Dedifferentiated amniotic fluid mesenchymal stem cell (primary cell): Measurements from ENCODE around the gene GPS2.

Experiments
- DNase-seq: peaks from one replicate; pipeline ENCODE4 v3.0.0-alpha.2; 2016; ENCODE audit errors: extremely low spot score

Gene GPS2

DNA sequence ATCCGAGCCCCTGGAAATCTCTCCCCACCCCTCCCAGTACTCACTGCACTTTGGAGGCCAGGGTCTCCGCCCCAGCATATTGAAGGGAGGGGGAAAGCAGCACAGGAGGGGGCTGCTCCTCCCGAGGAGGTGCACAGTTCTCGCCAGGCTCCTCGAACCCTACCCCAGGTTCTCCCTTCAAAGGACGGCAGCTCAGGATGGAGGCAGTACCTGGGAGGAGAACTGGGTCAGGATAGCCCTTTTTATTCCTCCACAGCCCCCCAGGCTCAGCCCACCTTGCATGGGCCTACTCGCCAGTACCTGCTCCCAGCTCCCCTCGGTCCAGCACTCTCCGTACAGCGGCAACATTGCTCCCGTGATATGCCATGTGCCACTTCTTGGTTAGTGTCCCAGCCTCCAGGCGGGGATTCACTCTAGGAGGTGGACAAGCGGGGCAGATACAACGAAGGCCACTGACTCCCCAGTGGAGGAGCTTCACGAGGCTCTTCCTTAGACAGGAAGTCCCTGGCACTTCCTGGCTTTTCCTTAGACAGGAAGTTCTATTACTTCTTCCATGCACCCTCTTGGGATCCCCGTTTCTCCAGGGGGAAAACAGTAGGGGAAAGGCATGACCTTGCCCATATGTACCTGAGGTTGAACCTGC lies 2.1 kb upstream of the GPS2 start:
- DNase-seq, result no peak

DNA sequence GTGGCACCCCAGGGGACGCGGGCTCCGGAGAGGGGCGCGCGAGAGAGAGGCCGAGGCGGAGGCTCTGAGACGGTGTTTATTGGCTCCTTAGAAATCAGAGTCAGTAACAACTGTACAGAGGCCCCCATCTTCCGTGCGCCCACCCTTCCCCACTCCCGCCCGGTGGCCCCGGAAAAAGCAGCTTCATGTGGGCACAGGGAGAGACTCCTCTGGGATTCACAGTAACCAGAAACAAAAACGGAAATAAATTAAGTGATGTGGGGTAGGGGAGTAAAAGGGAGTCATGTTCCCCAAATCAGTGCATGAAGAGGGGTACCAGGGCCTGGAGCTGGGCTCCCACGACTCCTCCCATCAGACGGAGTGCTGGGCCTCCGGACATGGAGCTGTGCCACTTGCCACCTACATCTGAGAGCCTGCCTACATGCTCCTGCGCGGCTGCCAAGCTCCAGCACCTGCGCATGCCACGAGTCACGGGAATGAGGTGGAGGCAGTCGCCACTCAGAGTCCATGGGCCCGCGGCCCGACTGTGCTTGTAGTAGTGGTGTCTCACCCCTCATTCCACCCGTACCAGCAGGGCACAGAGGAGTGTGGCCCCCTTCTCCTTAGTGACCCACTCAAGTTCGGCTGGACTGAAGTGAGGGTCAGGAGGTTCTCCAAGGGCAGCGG lies 543 bp upstream of the GPS2 start:
- no peak for DNase-seq

DNA sequence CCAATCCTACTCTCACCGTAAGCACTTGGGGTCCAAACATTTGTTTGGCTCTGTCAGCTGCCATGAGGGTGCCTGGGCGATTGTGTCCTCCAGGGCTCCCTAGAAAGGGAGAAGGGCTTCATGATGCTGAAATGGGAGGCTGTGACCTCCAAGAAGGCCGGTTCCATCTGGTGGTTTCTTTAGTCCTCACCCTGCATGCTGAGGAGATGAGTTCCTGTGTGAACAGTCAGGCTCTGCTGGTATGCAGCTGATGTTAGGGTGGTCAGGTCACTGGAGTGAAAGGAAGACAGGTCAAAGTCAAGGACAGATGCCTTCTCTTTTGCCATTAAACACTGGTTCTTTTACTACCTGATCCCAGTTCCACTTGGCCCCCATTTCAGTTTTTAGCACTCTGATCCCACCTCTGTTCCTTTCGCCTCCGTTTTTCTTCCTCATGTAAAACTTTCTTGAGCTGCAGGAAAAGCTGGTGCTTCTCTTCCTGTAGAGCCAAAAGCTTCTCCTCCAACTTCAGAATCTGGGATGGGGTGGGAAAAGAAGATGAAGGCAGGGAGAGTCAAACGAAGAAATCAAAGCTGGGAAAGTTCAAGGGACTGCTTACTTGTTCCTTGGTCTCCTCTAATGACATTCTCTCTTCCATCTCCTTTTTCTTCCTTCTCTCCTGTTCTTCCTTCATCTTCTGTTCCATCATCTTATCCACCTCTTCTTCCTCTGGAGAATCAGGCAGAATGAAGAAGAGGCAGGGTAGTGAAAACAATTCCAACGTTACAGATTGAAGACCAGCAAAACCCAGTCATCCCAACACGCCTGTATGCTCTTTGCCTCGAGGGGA lies 1.1 kb downstream of the GPS2 start:
- DNase-seq, result no peak

DNA sequence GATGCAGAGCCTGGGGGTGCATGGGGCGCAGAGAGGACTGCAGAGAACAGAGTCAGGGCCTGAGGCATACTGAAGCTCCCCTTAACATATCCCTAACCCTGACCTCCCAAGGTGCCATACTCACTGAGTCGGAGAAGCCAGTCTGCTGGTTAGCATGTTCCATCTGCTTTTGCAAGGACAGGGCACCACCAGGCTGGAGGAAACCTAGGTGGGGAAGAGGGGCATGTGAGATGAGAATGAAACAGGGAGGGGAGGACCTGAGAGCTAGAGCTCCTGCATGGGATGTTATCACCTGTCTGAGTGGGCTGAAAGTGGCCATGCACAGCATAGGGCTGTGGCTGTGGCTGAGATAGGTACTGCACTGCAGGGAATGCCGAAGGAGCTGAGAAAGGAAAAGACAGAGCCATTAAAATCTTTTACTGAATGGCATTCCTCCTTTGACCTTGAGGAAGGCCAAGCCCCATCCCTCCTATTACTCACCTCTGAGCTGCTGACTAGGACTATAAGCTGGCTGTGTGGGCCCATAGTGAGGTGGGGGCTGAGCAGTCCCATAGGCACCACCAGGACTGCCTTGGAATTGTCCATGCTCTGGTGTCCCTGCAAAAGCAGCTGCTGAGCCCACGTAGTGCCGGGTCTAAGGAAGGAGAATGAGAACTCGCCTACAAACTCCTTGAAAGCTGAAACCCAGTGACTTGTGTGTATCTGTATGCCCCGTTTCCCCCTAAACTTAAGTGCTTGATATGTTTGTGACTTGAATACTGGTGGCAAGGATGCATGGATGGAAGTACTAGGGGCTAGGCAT lies 1.9 kb downstream of the GPS2 start:
- DNase-seq, result no peak

DNA sequence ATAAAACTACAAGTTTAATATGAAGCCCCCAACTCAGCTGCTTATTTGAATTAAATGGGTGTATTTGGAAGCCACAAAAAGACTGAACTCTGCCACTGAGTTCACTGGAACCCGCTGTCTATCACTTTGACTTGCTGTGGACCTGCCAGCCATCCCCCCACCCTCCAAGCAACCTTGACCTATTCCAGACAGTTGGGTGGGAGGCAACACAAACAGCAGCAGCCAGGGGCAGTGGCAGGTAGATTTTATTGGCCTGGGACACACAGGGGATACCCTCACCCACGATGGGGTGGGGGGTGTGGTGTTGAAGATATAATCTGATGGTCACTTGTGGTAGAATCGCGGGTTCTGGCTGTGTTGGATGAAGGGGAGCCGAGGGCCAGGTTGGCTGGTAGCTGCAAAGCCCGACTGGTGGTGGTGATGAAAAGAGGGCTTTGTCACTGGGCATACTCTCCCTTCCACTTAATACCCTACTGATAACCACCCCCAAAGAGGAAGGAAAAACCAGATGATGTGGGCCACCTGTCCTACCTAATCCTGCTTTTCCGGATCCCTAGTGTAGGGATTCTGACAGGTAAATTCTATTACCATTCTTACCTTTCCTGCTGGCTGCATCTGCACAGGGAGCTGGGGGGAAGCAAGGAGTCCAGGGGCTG lies 2.6 kb downstream of the GPS2 start:
- no peak for DNase-seq

DNA sequence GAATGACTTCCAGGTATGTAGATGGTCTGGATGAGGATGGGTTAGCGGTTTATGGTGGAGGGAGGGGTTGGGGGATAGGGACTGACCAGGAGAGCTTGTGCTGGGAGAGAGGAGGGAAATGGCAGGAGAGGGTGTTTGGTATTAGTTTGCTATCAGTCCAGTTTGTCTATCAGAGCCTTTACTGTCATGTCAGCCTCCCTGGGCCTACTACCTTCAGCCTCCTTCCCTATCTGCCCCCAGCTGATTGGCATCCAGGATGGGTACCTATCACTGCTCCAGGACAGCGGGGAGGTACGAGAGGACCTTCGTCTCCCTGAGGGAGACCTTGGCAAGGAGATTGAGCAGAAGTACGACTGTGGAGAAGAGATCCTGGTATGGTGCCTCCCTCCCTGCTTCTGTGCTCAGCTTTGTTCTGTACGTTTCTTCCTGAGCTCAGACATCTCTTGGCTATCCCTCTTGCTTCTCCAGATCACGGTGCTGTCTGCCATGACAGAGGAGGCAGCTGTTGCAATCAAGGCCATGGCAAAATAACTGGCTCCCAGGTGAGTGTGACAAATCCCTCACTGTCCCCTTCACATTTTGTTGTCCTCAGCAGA lies 4.0 kb downstream of the GPS2 start:
- DNase-seq, result no peak

DNA sequence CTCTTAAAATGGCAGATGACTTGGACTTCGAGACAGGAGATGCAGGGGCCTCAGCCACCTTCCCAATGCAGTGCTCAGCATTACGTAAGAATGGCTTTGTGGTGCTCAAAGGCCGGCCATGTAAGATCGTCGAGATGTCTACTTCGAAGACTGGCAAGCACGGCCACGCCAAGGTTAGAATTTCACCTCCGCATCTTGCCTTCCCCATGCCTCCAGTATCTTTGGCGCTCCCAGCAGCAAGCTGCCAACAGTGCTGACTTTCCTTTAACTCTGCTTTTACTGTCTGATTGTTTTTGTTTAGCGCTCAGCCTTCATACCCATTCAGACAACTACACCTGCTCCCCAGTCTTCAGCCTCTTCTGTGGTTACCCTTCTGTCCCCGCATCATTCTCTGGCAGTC lies 5.5 kb downstream of the GPS2 start:
- no peak for DNase-seq

DNA sequence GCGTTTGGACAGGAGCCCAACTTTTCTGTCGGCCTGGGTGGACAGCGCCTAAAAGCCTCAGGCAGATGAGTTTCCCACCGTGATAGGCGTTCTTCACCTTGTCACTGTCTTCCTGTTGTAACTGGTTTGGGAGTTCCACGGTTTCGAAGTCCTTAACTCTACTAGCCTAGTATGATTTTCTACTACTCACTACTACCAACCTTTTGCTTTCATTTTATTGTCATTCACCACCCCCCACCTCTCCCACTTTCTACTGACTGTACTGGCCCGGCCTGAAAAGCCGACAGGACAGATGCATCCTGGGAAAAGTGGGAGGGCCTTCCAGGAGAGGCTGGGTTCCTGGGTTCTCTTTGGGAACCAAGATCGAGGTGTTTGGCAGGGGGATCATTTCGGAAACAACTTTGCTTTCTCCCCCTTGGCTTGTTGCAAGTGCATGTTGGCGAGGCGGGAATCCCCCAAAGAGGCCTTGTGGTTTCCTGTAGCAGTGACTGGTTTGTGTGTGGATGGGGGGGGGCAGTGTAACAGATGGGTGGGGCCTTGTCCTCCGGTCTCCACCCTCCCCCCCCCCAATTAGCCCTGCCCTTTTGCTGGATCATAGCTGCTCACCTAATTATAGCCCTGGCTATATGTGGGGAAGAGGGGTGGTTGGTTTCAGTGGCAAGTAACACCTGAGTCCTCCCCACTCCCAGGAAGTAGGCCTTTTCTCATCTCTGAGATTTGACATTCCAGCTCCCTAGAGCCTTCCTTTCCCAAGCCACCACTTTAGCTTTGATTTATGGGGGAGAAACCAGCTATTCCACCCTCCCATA lies 6.3 kb downstream of the GPS2 start:
- DNase-seq, result peak; percentile 81

DNA sequence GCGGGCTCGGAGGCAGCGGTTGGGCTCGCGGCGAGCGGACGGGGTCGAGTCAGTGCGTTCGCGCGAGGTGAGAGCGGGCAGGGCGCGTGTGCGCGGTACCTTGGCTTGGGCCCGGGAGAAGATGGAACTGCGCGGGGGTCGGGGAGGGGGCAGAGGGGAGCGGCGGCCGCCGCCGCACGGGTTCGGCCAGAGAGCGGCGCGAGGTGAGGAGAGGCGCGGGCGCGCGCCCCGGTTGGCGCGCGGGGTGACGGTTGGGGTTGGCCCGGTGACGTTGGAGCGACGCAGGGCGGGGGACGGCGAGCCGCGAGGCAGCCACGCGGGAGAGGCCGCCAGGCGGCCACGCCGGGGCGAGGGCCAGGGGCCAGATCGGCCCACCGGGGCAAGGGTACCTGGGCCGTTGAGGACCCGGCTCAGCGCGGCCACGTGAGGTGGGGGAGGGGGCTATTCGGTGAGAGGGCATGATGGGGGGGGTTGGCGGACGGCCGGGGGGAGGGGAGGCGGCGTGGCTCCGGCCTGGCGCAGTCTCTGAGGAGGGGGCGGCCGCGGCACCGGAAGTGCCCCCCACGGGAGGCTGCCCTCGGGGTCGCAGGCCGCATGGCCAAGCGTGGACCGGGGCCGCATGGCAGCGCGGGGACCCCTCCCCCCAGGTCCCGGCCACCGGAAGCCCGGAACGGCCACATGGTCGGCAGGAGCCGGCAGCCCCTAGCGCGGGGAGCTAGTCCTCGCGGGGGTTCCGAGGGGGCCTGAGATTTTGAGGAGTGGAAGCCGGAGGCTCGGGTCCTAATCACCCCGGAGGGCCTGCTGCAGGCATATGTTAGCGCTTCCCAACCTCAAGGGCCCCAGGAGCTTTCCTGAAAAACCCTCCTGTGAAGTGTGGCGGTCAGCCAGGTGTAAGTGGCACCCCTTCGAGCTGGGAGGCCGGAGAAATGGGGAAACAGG lies 7.2 kb downstream of the GPS2 start:
- DNase-seq, result no peak

DNA sequence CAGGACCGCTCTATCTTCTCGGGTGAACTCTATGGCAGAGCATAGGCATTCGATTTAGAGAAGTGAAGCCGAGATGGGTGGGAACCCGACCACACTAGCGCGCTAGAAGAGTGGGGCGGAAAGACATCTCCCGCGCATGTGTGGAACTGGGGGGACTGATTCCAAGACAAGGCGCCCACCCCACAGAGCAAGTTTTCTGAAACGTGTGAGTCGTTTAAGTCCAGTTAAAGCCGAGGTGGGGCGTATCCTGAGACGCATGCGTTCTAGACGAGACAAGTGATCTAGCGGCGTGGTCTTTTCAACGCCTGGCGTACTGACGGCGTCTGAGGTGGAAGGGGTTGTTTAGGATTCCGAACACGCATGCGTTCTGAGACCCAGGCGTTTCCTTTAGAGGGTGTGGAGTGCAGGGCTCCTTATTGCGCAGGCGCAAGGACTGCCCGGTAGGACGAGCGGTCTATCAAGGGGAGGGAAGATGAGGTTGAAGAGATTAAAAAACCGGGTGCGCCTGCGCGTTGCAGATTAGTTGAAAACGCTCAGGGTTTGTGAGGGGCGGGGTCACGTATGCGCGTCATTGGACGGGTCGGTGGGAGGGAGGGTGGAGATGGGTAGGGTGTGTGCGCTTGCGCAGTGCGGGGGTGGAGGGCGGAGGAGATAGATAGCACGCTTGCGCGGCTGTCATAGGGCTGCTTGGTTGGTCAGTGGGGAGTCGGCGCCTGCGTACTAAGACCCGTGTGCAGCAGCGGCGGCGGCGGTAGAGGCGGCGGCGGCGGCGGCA lies 8.1 kb downstream of the GPS2 start, which contains the start of gene EIF5A:
Gene EIF5A (plus strand): TSS at position 718 of the 775 bp plus-strand sequence. CDS start 2,008 bp downstream, outside the sequence.
- DNase-seq, result peak; percentile 100

DNA sequence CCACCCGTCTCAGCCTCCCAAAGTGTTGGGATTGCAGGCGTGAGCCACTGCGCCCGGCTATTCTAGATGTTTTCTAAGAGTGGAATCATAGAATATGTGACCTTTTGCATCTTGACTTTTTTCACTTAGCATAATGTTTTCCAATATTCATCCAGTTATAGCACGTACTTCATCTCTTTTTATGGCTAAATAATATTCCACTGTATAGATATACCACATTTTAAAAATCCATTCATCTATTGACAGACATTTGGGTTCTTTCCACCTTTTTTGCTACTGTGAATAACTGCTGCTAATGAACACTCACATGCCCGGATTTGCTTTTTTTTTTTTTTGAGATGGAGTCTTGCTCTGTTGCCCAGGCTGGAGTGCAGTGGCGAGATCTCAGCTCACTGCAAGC lies 11.0 kb downstream of the GPS2 start:
- no peak for DNase-seq

DNA sequence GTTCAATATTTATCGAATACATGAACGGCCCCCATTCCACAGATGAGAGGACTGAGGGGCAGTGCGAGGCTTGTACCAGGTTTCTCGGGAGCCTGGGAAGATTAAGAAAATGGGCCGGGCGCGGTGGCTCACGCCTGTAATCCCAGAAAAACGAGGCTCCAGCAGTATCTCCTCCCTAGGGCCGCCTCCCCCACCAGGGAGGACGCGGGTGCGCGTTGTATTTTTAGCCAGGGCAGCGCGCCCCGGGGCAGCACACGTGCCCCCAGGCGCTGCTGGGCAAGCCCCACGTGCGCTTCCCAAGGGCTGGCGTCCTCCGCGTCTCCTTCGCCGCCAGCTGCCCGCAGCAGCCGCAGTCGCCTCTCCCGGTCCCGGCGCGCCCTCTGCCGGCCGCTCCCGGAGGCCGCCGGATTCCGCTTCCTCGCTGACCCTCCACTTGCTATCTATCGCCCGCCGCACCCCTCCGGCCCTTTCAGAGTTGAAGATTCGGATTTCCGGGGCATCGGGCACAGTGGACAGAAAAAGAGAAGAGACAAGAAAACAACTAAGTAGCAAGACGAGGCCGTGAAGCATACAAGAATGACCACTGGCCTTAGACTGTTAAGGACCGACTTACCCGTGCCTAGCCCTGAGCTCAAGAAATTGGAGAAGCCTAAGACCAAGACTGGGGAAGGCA lies 18.8 kb downstream of the GPS2 start:
- peak; percentile 62 for DNase-seq

DNA sequence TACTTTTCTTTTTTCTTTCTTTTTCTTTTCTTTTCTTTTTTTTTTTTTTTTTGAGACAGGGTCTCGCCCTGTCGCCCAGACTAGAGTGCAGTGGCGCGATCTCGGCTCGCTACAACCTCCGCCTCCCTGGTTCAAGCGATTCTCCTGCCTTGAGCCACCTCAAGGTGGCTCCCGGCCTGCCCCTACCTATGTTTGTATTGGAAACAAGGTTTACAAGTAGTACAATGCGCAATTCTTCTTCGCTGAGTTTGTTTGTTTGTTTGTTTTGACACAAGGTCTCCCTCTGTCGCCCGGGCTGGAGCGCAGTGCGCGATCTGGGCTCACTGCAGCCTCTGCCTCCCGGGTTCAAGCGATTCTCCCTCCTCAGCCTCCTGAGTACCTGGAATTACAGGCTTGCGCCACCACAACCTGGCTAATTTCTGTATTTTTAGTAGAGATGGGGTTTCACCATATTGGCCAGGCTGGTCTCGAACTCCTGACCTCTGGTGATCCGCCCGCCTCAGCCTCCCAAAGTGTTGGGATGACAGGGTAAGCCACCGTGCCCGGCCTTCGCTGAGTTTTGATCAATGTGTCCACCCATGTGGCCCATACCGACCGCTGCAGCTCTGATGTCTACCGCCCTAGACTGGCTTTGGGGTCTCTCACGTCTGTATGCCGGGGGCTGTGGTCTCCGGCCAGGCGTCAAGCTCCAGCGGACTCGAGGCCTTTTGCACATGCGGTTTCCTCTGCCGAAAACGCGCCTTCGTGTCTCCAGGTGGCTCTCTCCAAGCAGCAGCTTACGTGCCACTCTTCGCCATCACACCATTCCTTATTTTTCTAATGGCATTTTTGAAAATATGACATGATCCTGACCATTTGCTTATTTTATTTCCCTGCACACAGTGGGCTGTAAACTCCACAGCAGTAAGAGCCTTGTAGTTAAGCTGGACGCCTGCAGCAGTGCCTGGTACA lies 19.7 kb downstream of the GPS2 start:
- DNase-seq, result no peak

DNA sequence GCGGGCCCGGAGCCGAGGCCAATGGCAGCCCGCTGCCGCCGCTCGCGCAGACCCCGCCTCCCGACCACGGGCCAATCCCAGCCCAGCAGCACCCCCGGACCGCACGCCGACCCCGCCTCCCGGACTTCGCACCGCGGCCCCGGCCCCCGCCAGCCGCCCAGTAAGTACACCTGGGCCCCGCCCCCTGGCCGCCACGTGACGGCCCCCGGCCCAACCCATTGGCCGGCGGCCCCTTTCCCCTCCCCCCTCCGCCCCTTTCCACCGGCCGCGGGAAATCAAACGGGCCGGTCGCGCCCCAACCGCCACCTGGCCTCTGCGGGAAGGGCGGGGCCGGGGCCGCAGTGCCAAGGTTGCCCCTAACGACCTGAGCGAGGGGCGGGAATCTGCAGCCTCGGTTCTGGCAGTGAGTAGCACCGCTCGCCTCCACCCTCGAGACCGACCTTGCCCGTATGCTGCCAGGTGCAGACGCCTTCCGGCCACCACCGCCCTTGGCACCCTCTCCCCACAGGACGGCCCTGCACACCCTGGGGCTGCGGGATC lies 20.5 kb downstream of the GPS2 start, which contains the start of gene YBX2:
Gene YBX2 (minus strand): TSS at position 26 of the 540 bp plus-strand sequence. CDS start 139 bp downstream, outside the sequence.
- DNase-seq, result no peak

DNA sequence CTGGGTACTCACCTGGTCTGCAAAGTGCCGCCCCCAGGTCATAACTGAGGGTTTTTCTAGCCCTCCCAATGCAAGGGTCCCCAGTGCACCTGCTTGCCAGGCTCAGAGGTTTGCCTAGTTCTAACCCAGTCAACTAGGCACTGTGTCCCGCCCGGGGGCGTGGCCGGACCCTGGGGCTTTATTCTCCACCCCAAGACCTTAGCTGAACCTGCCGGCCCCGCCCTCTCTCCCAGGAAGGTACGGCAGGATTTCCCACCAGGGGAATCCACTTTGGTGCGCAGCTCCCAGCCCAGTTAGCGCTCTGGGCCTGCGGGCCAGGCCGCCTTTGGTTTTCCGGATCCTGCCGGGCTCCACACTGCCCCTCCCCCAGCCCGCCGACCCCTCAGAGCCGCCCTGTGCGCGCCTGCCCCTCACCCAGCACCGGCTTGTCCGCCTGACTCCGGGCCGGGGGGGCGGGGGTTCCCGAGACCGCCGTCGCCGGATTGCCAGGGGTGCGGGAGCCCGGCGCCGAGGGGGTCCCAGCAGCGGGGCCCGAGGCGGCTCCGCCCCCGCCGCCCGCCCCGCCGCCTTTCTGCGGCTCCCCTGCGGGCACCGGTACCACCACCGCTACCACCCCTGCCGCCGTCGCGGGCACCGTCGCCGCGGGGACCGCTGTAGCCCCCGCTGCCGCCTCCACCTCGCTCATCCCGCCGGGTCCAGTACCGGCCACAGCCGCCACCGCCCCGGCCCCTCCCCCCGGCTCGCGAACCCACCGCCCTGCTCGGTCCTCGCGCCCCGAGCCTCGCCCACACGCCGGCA lies 21.1 kb downstream of the GPS2 start:
- no peak for DNase-seq
